ENCODE data around the gene KCNK15. TPM values are rescaled to one million over a fixed set of nuclear protein-coding genes. Genes with fewer than 3 reads are reported as not detected.

Gene KCNK15
- total and polyA plus RNA-seq, 10 of the 15 experiments (the other 5 are each of a cell fraction or from before 2014, with no cell fraction given) = not detected

- TF ChIP-seq CEBPZ (IDR thresholded peaks at IDR 0.05; ENCODE audit: low read depth, low read length) (no peak), ASH2L (IDR thresholded peaks at IDR 0.05; ENCODE audit: borderline replicate concordance, low read depth) (no peak)
These were observed 47.1 kb downstream of the KCNK15 start (continued) for GRCh38 chr20:44792796-44793195.

- CTCF ChIA-PET = no interaction called here
- no peaks in the 10 kb centered on the region for H3K79me2 ChIP-seq (ENCODE audit: control insufficient read depth, insufficient read depth, low read length)
- TF ChIP-seq NR2C2 (IDR thresholded peaks at IDR 0.05; ENCODE audit: borderline replicate concordance, control insufficient read depth, insufficient read length, low read depth) (no peak), LARP7 (IDR thresholded peaks at IDR 0.05) (no peak), RB1 (IDR thresholded peaks at IDR 0.05; ENCODE audit: borderline replicate concordance) (no peak), TBL1XR1 (IDR thresholded peaks at IDR 0.05; ENCODE audit: low read depth, low read length) (no peak), MEF2B (IDR thresholded peaks at IDR 0.05; ENCODE audit: partially characterized antibody, poor library complexity, severe bottlenecking) (no peak), ZNF622 (IDR thresholded peaks at IDR 0.05) (no peak), E4F1 (IDR thresholded peaks at IDR 0.05; ENCODE audit: borderline replicate concordance, partially characterized antibody) (no peak), GATAD2B (conservative IDR thresholded peaks at IDR 0.05; ENCODE audit: low read depth) (no peak), CHD4 (IDR thresholded peaks at IDR 0.05) (no peak)
- TF ChIP-seq, protein P1, sequence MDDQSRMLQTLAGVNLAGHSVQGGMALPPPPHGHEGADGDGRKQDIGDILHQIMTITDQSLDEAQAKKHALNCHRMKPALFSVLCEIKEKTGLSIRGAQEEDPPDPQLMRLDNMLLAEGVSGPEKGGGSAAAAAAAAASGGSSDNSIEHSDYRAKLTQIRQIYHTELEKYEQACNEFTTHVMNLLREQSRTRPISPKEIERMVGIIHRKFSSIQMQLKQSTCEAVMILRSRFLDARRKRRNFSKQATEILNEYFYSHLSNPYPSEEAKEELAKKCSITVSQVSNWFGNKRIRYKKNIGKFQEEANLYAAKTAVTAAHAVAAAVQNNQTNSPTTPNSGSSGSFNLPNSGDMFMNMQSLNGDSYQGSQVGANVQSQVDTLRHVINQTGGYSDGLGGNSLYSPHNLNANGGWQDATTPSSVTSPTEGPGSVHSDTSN (IDR thresholded peaks at IDR 0.05; ENCODE audit: insufficient replicate concordance, low read depth, low read length) = no peak
These were observed 50.2 kb downstream of the KCNK15 start for GRCh38 chr20:44795836-44796235.

More at GRCh38 chr20:44795836-44796235, 50.2 kb downstream of the KCNK15 start:
- no peak for DNase-seq (ENCODE audit: low read depth, low spot score)
- no TSS peak for BruUV-seq (replicated peaks)
- no peaks in the 10 kb centered on the region for H4K20me1 ChIP-seq (ENCODE audit: control insufficient read depth, insufficient read depth)
- H2AFZ ChIP-seq (ENCODE audit: control insufficient read depth, low read depth, low read length) = no peak overlapping the region
- no peak overlapping the region for H3K9ac ChIP-seq (ENCODE audit: control insufficient read depth, insufficient read depth, low read length)
- H3K4me1 ChIP-seq (ENCODE audit: control insufficient read depth, insufficient read depth, low read length) = no peaks in the 10 kb centered on the region
- 32% methylated on average over 3 of the region's 4 CpGs for WGBS (ENCODE audit: insufficient coverage, insufficient replicate concordance, low lambda C conversion rate, missing lambda C conversion rate)
- no peak for ATAC-seq
- SMC1A ChIA-PET (ENCODE audit: uncharacterized antibody, unreplicated experiment) = interaction anchor here (0.7 kb wide), 1 partner anchor 300 kb away, joined by 3 read pairs; no protein-coding TSS in a partner anchor
- in situ Hi-C loops (cut with MboI) (no loop called here), intact Hi-C loops (cut with micrococcal nuclease; ENCODE audit: unreplicated experiment) (no loop called here)
- POLR2A ChIA-PET = no interaction called here
- no peak overlapping the region for H3K4me3 ChIP-seq
- H3K4me2 ChIP-seq (ENCODE audit: control insufficient read depth, insufficient read depth) = no peak overlapping the region
- no peak overlapping the region for H3K27ac ChIP-seq (ENCODE audit: control insufficient read depth, insufficient read depth)
- H3K36me3 ChIP-seq (ENCODE audit: control insufficient read depth in 2 of 2, insufficient read depth in 2 of 2, low read length in 1 of 2) = no peaks in the 10 kb centered on the region
- H3K9me3 ChIP-seq (replicated peaks; ENCODE audit: control insufficient read depth, insufficient read depth, low read length) = no peaks in the 10 kb centered on the region
- RAD21 ChIA-PET (ENCODE audit: unreplicated experiment) = no interaction called here
- H3K27me3 ChIP-seq (replicated peaks in 1 of 2; ENCODE audit: control insufficient read depth in 2 of 2, insufficient read depth in 2 of 2, low read length in 1 of 2) = no peaks in the 10 kb centered on the region; a peak in 2 of 4 replicates
- no peak for FAIRE-seq
